ENCODE results near the gene SYT13.

The SYT13 gene

DNA sequence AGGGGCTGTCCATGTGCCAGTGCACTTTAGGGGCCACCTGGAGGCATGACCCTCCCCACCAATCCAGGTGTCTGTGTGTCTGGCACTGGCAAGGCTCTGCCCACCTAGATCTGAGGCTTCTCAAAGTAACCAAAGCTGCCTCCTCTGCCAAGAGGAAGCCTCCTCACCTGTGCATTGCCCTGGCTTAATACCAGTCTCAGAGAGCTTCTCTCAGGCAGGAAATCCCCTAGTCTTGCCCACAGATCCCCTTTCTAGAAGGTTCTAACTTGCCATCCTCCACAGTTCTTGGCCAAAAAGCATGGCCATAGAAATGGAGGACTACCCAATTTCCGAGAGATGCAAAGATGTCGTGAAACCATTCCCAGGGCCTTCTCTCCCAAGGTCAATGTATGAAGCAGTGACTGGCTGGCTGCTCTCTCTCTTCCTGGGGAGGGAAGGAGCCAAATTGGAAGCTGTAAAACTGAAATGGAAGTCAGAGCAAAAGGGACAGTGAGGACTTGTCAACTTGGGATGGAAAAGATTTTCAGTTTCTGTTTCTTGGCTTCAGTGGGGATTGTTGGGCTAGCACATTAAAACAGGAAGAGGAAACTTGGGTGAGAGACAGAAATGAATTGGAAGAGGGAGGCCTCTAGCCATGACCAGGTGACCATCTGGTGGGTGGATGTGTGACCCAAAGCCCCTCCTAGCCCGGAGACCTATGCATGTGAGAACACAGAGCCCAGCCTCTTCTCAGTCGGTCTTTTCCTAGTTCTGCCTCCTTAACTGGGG, 70.9 kb downstream of the SYT13 start:
- no peak for DNase-seq

- DNase-seq = no peak
Measured at GRCh38 chr11:45213717-45214116, 72.4 kb downstream of the SYT13 start.

DNA sequence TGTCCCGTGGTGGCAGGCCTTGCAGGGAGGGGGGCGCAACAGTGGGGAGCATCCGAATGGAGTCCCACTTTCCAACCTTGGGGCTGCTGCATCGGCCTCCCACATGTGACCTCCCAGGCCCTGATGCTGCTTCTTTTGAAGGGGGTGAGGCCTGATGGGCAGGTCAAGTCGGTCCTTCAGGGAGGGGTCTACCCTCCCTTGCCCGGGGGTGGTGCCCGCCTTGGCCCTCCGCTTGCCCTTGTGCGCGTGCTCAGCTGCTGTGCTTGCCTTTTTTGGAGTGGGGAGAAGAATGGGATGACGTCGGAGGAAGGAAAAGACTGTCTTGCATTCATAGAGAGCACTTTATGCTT, 72.8 kb downstream of the SYT13 start:
- DNase-seq = no peak

DNA sequence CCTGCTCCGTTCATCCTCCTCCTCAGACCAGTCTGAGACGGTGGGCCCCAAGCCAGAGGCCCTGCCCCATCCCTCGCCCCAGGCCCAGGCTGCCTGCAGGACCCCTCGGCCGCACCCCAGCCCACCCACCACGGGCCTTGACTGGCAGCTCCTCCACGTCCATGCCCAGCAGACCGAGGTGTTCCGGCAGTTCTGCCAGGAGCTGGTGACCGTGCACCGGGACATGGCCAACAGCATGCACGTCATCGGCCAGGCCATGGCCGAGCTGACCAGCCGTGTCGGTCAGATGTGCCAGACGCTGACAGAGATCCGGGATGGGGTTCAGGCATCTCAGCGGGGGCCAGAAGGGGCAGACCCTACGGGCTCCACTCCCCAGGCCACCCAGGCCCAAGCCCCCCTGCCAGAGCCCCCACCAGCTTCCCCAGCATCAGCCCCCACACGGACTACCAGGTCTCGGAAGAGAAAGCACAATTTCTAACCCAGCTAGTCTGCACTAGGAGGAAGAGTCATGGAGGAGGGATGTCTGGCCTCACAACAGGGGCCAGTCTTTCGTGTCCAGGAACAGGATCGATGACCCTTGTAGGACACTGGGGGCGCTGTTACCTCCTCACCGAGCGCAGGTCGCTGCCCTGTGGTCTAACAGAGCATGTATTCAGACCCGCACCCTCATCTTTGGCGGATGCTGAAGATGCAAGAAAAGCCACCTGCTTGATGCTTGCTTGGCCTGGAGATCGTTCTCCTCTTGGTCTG, 73.4 kb downstream of the SYT13 start:
- DNase-seq = peak in 1 of 2 experiments; percentile 39

- DNase-seq = no peak
Measured at GRCh38 chr11:45211732-45212131, 74.4 kb downstream of the SYT13 start.

DNA sequence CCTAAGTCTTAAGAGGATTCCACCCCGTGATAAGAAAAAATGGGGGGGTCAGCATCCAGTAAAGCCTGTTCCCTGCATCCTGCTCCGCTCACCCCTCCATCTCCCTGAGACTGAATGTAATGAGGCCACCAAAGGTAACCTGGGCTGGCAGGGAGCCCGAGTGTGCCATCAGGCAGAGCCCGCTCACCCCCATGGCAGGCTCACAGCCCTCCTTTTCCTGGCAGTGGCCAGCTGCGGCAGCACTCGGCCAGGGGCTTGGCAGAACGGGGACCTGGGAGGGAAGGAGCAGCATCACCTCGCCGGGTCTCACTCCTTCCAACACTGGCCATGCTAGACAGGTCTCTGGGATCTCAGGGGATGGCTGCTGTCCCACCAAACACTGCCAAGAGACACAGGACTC, 75.3 kb downstream of the SYT13 start:
- no peak for DNase-seq

- DNase-seq = peak in 1 of 2 experiments; percentile 72
Measured at GRCh38 chr11:45209891-45210699, 76.0 kb downstream of the SYT13 start.

DNA sequence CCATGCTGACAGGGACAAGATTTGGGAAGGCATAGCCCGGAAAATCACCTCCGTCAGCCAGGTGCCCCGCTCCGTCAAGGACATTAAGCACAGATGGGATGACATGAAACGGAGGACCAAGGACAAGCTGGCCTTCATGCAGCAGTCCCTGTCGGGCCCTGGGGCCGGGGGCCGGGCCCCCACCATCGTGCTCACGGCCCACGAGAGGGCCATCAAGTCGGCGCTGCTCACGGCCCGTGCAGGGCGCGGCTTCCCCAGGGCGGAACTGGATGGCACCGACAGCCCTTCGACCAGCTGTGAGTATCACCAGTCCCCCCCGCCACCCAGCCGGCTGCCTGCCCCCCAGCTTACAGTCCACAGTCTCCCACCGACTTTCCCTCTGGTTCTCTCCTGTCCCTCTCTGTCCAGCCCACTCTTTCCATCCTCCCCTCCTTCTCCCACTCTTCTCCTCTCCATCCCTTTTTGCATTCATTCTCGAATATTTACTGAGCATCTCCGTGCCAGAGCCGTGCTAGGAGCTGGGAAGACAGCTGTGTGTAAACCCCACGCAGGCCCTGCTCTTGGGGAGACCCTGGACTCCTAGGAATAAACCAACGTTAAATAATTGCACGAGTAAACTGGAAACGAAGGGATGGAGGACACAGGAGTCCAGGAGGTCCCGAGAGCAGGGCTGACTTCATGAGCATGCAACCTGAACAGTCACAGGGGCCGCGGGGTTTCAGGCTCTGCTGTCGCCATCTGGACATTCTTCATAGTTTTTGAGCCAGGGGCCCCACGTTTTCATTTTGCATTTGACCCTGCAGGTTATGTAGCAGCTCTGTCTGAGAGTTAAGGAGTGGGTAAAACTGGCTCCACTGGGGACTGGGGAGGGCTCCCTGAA, 76.9 kb downstream of the SYT13 start:
- DNase-seq = no peak

GRCh38 chr11:45208135-45208534, 78.0 kb downstream of the SYT13 start:
- DNase-seq = peak; percentile 70 to 84

DNA sequence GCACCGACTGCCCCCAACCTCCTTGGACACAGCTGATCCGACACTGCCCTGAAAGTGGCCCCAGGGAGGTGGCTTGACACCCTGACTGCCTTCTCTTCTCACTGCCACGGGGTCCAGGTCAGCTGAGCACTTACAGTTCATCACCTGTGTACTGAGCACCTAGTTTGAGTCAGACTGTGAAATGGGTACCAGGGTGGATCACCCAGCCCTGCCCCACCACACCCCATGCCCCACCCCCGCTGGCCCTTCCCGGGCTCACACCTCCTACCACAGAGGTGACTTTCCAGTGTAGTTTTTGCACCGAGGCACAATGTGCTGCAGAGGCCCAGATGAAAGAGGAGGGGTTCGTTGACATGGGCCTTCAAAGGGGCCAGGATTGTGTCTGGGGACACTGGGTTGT, 80.2 kb downstream of the SYT13 start:
- DNase-seq = no peak

DNA sequence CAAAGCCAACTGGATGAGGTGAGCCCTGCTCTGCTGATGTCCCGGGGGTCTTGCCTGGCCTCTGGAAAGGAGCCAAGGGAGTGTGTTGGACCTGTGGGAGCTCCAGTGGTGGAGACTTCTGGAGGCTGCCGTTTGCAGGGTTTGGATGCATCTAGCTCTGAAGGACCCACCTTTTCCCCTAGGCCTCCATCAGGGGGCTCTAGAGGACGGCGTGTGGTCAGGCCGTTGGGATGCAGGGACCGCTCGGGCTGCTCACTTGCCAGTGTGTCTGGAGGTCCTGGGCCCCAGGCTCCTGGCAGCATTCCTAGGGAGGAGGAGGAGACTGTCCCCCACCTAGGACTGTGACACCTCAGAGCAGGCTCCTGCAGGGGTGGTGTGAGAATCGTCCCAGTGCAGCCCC, 81.4 kb downstream of the SYT13 start:
- DNase-seq = peak in 1 of 2 experiments; percentile 37

DNA sequence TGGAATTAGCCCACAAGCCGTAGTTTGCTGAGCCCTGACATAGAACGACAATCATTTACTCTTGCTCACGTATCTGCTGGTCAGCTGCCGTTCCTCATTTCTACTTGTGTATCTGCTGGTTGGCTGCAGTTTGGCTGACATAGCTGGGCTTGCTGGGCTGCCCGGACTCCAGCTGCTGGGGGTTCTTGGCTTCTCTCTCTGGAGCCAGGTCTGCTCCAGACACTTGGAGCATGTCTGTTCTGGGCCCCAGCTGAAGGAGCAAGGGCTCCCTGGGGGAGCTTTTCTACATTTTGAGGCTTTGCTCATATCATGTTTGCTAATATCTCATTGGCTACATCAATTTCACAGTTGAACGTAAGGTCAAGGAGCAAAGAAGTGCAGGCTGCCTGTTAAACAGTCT, 92.4 kb downstream of the SYT13 start:
- DNase-seq = no peak
